A549 (cell line): Measurements from ENCODE around the gene NADSYN1.

Experiments
- ESRRA ChIP-seq: fragments of 150-350 bp; IDR thresholded peaks from 2 replicates; pipeline ENCODE4 v1.6.1; 2014; ENCODE audit warnings: mild to moderate bottlenecking, low read length, borderline replicate concordance
- MYC ChIP-seq: IDR thresholded peaks from 2 replicates; pipeline ENCODE4 v1.6.1; 2012; ENCODE audit warnings: mild to moderate bottlenecking, inconsistent platforms, low read length, improper control_type of control experiment, borderline replicate concordance
- POLR2A ChIP-seq: IDR thresholded peaks from 2 replicates; pipeline ENCODE4 v1.6.1; 2012; ENCODE audit warnings: mild to moderate bottlenecking, low read length
- TF ChIP-seq, protein P1 (sequence below): fragments of >200 bp; sonication (Bioruptor Twin); formaldehyde crosslinking; IDR thresholded peaks from 3 replicates; pipeline ENCODE4 v1.5.1; 2016
- TF ChIP-seq, protein P2 (sequence below): fragments of 200-600 bp; sonication (generic); IDR thresholded peaks from 2 replicates; pipeline ENCODE4 v1.6.1; 2016; ENCODE audit warnings: antibody characterized with exemption, mild to moderate bottlenecking, moderate library complexity

DNA sequence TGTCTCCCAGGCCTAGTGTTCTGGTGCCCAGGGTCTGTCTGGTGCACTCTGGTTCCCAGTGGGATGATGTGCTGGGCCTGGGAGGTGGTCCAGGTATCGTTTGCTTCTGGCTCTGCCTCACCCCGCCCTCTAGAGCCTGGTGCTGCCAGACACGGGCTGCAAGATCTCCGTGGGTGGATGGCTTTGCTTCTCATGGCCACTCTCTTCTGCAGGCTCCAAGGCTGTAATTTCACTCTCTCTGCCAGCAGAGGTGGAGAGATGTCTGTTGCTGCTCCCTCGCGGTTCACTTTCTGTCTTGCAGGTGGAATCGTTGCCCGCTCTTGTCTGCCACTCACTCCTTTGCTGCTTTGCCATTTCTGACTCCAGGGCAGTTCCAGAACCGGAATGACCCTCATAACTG lies 13.4 kb downstream of the NADSYN1 start:
- TF ChIP-seq, protein P1, sequence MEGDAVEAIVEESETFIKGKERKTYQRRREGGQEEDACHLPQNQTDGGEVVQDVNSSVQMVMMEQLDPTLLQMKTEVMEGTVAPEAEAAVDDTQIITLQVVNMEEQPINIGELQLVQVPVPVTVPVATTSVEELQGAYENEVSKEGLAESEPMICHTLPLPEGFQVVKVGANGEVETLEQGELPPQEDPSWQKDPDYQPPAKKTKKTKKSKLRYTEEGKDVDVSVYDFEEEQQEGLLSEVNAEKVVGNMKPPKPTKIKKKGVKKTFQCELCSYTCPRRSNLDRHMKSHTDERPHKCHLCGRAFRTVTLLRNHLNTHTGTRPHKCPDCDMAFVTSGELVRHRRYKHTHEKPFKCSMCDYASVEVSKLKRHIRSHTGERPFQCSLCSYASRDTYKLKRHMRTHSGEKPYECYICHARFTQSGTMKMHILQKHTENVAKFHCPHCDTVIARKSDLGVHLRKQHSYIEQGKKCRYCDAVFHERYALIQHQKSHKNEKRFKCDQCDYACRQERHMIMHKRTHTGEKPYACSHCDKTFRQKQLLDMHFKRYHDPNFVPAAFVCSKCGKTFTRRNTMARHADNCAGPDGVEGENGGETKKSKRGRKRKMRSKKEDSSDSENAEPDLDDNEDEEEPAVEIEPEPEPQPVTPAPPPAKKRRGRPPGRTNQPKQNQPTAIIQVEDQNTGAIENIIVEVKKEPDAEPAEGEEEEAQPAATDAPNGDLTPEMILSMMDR = no peak
- TF ChIP-seq POLR2A (no peak), MYC (no peak), ESRRA (no peak)
- TF ChIP-seq, protein P2, sequence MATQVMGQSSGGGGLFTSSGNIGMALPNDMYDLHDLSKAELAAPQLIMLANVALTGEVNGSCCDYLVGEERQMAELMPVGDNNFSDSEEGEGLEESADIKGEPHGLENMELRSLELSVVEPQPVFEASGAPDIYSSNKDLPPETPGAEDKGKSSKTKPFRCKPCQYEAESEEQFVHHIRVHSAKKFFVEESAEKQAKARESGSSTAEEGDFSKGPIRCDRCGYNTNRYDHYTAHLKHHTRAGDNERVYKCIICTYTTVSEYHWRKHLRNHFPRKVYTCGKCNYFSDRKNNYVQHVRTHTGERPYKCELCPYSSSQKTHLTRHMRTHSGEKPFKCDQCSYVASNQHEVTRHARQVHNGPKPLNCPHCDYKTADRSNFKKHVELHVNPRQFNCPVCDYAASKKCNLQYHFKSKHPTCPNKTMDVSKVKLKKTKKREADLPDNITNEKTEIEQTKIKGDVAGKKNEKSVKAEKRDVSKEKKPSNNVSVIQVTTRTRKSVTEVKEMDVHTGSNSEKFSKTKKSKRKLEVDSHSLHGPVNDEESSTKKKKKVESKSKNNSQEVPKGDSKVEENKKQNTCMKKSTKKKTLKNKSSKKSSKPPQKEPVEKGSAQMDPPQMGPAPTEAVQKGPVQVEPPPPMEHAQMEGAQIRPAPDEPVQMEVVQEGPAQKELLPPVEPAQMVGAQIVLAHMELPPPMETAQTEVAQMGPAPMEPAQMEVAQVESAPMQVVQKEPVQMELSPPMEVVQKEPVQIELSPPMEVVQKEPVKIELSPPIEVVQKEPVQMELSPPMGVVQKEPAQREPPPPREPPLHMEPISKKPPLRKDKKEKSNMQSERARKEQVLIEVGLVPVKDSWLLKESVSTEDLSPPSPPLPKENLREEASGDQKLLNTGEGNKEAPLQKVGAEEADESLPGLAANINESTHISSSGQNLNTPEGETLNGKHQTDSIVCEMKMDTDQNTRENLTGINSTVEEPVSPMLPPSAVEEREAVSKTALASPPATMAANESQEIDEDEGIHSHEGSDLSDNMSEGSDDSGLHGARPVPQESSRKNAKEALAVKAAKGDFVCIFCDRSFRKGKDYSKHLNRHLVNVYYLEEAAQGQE = no peak
